HG03025 (cell line): ENCODE results near the gene FOXO1.

Experiments used
- ATAC-seq: cut with Tn5 transposase; IDR thresholded peaks from one replicate; pipeline ENCODE4 v1.9.1; 2021; ENCODE audit warnings: mild to moderate bottlenecking, moderate library complexity; ENCODE audit not compliant: unreplicated experiment, low FRiP score

FOXO1 gene

GRCh38 chr13:40553356-40553755 is 113.1 kb downstream of the FOXO1 start:
- no peak for ATAC-seq

GRCh38 chr13:40552895-40553294 is 113.5 kb downstream of the FOXO1 start:
- ATAC-seq, result no peak

- ATAC-seq, result no peak
These were observed 116.3 kb downstream of the FOXO1 start for GRCh38 chr13:40550130-40550529.

- no peak for ATAC-seq
These were observed 116.8 kb downstream of the FOXO1 start for GRCh38 chr13:40549500-40550094.

GRCh38 chr13:40547591-40548315 is 118.7 kb downstream of the FOXO1 start:
- no peak for ATAC-seq

DNA sequence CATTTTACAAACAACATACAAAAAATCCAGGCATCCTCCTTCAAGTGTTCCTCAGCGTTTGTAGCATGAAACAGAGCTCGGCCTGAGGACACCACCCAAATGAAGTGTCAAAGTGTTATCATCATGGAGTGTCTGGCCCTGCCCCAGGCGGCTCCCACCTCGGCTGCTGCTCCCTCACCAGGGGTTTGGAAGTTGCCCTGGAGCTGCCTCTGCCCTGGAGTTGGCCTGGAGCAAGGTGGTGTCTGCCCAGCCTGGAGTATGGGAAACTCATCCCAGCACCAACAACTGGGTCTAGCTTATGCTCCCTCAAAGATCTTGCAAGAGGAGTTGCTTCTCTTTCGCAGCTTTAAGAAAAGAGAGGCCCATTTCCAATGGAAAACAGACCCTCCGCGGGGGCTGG is 120.4 kb downstream of the FOXO1 start:
- no peak for ATAC-seq

DNA sequence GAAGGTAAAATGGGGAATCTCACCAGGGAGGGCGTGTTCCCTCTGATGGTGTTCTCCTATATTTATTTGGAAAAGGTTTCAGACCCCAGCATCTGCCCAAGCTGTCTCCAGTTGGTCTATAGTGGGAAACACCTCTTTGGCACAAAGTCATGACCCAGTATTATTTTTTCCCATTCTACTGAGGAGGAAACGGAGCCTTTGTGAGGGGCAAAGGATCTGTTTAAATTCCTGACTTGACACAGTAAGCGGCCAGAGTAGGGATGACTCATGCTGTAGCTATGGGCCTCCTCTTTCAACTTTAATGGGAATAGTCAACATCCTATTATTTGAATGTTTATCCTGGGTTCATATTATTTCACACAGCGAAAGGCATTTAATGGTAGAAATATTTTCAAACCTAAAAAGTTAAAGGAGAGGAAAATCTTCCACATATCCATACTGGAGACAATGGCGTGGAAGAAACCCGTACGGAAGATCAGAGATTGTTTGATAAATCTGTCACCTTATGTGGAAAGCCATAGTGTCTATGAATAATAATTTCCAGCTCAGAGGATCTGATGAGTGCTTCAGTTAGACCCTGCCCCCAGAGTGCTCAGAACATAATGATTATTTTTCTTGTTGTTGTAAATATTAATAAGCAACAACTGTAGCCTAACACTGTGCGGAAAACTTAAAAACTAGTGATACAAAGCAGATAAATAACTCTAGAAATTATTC is 126.0 kb downstream of the FOXO1 start:
- no peak for ATAC-seq

- no peak for ATAC-seq
These were observed 126.7 kb downstream of the FOXO1 start for GRCh38 chr13:40539576-40540327.

- ATAC-seq, result no peak
These were observed 129.1 kb downstream of the FOXO1 start for GRCh38 chr13:40537146-40537895.

GRCh38 chr13:40536443-40537113 is 129.9 kb downstream of the FOXO1 start:
- no peak for ATAC-seq

DNA sequence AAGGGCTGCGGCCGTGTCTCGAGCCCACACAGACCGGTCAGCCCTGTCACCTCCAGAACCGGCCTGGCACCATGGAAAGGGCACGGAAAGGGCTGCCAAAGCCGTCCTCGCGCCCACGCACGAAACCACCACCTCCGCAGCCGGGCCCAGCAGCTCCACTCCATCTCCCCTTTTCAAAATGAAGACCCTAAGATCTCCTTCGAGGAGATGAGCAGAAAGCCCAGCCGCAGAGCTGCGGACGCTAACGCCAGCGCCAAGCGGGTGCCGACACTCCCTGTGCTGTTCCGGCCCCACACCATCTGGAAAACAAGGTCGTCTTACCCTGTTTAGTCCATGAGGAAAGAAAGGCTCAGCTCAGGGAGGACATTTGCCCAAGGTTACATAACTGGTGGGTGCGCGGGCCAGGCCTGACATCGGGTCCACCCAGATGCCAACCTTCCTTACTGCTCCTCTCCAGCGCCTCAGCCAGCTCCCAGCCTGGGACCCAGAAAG is 131.1 kb downstream of the FOXO1 start:
- ATAC-seq, result no peak

- no peak for ATAC-seq
These were observed 132.0 kb downstream of the FOXO1 start for GRCh38 chr13:40534456-40534855.

DNA sequence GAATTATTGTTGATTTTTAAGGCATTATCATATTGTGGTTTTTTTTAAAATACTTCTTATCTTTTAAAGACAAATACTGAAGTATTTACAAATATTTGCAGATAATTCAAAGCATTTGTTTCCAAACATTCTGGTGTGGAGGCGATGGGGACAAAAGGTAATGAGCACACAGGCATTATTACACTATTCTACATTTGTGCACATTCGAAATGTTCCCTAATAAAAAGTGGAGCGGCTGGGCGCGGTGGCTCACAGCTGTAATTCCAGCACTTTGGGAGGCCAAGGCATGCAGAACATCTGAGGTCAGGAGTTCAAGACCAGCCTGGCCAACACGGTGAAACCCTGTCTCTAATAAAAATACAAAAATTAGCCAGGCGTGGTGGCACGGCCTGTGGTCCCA is 133.4 kb downstream of the FOXO1 start:
- no peak for ATAC-seq

- no peak for ATAC-seq
These were observed 135.5 kb downstream of the FOXO1 start for GRCh38 chr13:40530961-40531360.

GRCh38 chr13:40528881-40529280 is 137.6 kb downstream of the FOXO1 start:
- ATAC-seq, result no peak

GRCh38 chr13:40527914-40528313 is 138.5 kb downstream of the FOXO1 start:
- ATAC-seq, result no peak

GRCh38 chr13:40522282-40522681 is 144.2 kb downstream of the FOXO1 start:
- no peak for ATAC-seq

GRCh38 chr13:40520916-40521315 is 145.5 kb downstream of the FOXO1 start:
- ATAC-seq, result no peak

- no peak for ATAC-seq
These were observed 146.8 kb downstream of the FOXO1 start for GRCh38 chr13:40519637-40520036.

DNA sequence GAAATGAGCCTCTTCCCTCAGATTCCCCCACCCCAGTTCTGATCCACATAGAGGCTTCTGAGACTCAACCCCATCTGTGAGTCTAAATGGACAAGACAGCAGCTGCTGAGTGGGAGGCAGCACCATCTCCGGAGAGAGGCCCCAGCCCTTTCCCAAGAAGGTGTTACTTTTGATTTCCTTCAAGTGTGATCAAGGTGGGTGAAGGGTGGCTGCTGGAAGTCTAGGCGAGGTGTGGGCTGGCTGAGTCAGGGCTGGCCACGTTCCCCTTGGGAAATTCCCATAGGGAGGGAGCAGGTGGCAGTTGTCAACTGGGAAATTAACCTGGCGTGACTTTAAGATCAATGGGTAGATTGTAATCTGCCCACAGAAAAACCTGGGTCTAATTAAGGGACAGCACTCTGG is 148.0 kb downstream of the FOXO1 start:
- no peak for ATAC-seq
